Right forelimb (tissue), 1 donor: ENCODE measurements around the gene TIMM17B.
"Not testable (repeated sequence)": the region's sequence is repeated elsewhere in the genome, so short reads cannot be mapped to it uniquely, and the experiment has no call there.

Source experiments
- DNase-seq: peaks from one replicate; pipeline ENCODE4 v3.0.0-alpha.2; 2018

The TIMM17B gene

DNA sequence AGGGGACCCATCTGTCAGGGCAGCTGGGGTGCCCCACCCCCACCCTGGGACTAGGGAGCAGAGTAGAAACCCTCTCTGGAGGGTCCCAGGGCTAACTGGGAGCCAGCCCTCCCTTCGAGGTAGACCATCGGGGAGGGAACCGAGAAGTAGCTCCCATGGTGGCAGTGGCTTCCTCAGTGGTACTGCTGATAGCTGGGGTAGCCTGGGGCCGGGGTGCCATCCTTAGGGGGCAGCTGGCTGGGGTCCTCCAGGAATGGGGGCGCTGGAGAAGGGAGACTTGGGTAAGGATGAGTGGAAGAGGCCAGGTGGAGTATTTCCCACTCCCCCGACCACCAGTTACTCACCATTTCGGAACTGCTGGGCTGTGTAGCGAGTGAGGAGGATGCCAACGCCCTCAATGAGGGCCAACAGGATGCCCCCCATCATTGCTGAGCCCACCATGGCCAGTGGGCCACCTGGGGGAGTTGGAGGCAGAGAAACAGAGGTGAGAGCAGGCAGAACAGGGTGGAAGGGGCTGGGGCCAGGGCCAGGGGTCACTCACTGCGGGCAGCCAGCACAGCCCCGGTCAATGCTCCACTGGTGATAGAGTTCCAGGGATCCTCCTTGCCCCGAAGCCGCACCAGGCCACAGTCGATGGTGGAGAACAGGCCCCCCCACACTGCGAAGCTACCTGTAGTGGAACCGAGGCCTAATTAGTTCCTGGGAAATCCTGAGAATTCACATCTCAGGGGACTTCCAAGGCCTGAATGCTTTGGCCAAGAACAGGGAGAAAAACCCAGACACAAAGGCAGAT, 3.8 kb downstream of the TIMM17B start:
- DNase-seq = no peak

DNA sequence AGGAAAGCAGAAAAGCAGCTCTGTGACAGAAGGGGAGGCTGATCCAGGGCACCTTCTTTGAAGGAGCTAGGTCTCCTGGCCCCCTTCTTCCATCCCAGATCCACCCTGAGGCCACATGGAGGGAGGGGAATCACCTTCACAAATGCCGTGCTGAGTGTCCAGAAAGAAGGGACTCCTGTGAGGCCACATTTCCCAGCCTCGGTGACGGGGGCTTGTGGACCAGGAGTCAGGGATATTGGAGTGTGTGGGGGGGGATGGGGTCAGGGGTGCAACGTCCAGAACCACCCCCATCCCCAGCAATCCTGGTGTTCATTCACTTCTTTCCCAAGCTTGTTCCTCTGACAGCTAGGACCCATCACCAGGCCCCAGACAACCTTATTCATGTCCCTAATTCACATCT, 4.7 kb downstream of the TIMM17B start:
- DNase-seq = no peak

DNA sequence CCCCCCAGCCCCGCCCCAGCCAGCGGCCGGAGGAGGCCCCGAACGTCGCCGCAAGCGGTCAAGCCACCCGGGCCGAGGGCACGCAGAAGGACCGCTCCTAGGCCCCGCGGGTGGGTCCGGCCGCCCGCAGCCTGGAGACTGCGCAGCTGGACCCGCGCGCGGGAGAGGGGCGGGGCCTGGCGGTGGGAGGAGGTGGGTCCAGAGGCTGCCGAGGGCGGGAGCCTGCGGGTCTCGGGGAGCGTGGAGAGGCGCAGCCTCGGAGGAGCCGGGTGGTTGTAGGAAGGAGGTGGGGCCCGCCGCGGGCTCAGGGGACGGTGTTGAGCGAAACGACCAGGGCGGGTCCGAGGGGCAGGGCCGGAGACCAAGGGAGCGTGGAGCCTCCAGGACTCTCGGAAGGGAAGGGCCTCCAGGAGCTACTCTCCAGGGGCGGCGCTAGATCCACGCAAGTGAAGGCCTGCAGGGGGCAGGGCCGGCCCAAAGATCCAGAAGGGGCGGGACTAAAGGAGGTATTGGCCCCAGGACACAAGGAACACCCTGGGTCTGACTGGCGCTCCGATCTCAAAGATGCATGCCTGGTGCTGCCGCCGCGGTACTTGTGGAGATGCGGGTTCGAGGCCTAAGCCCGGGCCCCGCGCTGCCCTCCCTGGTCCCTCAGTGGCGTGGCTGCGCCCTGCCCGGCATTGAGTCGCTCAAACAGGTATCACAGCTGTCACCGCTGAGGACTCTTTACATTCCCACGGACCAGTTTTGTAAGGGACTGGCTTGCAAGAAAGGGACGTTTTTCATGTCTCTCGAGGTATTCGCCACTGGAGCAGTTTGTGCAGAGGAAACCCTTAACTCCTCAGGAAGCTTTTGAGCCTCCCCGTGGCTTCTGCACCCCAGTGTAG, 5.9 kb downstream of the TIMM17B start:
- DNase-seq = peak; percentile 83

DNA sequence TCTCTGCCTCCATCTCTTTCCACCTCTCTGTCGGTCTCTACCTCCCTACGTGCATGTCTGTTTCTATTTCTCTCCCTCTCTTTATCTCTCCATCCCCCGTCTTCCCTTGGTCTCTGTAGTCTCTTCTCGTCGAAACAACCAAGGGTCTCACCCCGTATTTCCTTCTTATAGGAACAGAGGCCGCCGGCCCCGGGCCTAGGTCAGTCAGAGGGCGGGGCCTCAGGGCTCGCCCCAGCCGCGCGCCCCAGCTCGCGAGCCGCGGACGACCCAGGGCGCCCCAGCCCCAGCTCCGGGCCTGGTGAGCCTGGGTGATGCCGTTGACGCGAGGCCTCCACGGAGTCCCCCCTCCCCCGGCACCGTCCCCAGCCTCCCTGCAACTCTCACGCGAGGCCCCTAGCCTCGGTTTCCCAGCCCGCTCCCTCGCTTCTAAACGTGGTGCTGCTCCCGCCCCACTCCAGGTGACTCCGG, 6.6 kb downstream of the TIMM17B start:
- DNase-seq = peak; percentile 52

DNA sequence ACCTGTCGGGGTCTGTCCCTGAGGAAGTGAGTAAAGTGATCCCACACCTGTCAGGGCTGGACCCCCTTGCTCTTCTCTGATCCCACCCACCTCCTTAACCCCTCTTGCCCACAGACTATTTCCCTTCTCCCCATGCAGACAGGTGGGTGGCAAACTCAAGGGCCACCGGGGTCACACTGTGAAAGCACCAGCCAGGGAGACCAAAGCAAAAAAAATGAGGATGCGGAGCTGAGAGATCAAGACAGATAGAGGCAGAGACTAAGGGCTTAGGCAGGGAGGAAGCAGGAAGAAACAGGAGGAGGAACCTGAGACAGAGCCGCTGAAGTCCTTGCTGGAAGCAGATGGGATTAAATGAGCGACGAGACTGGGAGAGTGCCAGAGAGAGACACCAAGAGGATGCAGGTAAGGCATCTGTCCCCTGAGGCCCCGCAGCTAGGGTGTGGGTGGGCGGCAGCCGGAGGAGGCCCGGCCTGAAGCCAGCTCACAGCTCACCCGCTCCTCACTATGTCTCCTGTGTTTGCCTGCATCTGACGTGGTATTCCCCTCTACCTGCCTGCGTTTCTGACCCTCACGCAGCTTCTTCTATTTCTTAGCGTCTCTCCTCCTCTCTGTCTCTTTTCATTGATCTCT, 7.2 kb downstream of the TIMM17B start:
- DNase-seq = no peak

DNA sequence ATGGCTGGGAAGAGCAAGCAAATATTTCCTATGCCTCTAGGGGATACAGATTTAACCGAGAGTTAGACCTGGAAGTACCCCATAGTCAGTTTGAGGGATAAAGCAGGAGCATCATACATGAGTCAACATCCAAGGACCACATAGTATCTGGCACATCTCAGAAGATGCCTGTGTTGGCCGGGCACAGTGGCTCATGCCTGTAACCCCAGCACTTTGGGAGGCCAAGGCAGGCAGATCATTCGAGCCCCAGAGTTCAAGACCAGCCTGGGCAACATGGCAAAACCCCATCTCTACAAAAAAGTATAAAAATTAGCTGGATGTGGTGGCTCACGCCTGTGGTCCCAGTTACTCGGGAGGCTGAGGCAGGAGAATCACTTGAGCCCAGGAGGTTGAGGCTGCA, 11.0 kb downstream of the TIMM17B start:
- DNase-seq = not testable (repeated sequence)

DNA sequence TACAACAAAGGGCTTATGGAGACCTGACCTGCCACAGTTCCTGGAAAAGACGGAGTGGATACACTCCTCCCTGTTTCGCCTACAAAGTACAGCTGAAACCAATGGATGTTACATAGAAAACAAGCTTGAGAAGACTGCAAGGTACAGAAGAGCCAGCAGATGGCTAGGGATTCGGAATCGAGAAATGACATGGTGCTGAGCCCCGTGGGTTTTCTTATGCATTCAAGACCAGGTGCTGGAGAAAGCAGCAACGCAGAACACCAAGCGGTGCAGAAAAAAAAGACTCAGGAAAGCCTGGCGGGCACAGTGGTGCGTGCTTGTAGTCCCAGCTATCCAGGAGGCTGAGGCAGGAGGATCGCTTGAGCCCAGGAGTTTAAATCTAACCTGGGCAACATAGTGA, 13.8 kb downstream of the TIMM17B start:
- no peak for DNase-seq

DNA sequence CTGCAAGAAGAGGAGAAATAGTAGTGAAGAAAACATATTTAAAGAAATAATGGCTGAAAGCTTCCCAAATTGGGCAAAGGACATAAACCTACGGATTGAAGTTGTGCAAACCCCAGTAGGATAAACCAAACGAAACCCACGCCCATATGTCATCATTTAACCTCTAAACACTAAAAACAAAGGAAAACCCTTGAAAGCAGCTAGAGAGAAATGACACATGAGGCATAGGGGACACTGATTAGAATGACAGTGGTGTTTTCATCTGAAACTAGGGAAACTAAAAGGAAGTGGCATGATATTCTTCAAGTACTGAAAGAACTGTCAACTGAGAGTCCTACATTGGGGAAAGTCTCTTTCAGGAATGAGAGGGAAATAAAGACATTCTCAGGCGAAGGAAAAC, 20.6 kb downstream of the TIMM17B start:
- DNase-seq = not testable (repeated sequence)

DNA sequence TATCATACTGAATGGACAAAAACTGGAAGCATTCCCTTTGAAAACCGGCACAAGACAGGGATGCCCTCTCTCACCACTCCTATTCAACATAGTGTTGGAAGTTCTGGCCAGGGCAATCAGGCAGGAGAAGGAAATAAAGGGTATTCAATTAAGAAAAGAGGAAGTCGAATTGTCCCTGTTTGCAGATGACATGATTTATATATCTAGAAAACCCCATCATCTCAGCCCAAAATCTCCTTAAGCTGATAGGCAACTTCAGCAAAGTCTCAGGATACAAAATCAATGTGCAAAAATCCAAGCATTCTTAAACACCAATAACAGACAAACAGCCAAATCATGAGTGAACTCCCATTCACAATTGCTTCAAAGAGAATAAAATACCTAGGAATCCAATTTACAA, 25.6 kb downstream of the TIMM17B start:
- not testable (repeated sequence) for DNase-seq

DNA sequence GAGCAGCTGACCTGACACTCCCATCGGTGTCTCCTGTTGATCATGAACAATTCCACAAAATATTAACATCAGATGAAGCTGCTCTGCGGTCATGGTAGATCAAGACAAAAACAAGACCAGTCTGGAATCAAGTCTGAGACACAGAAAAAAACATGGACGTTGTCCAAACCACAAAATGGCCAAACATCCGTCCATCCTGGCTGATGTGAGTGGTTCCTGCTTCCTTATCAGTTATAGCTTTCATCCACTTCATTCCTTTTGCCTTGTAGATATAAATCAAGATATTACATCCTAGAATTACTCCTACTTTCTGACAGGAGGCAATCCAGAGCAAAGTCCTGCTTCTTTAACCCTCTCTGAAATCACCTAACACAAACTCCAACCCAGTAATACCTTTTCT, 33.4 kb downstream of the TIMM17B start:
- DNase-seq = no peak

DNA sequence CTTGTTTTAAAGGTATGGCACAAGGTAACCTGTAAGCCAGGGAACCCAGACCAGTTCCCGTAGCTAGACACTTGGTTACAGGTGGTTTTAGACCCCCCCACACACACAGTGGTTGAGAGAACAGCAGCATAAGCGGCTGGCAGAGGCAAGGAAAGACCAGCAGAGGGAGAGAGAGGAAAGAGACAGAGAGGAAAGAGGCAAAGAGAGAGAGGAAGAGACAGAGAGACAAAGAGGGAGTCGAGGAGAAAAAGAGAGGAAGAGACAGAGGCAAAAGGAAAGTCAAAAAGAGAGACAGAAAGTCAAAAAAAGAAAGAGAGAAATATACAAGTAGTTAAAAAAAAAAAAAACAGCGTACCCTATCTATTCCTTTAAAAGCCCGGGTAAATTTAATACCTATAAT, 42.7 kb downstream of the TIMM17B start:
- DNase-seq = no peak

DNA sequence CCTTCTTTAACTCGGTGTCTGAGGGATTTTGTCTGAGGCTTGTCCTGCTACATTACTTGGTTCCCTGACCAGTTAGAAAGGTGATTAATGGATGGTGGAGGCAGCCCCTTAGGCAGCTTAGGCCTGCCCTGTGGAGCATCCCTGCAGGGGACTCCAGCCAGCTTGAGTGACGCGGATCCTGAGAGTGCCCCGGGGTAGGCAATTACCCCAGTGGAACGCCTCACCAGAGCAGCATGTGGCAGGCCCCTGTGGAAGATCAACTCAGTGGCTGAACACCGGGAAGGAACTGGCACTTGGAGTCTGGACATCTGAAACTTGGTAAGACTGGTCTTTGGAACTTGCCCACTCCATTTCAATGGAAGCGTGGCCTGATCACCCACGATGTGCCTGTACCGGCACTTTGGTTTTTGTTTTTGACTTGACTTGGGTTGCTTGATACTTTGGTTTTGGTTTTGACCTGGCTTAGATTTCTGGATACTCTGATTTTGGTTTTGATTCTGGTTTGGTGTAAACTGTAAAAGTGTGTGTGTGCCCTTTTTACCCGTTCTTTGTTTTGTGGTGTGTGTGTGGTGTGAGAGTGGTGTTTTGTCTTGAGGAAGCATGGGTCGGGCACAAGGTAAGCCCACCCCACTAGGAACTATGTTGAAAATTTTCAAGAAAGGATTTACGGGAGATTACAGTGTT, 43.3 kb downstream of the TIMM17B start:
- DNase-seq = not testable (repeated sequence)

DNA sequence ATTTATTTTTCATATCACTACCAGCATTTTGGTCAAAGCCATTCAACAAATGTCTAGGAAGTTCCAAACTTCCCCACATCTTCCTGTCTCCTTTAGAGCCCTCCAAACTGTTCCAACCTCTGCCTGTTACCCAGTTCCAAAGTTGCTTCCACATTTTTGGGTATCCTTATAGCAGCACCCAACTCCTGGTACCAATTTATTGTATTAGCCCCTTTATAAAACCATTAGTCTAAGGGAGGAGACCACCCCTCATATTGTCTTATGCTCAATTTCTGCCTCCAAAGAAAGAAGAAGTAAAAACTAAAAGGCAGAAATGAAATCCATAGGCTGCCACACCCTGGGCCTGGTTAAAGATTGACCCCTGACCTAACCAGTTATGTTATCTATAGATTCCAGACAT, 44.1 kb downstream of the TIMM17B start:
- not testable (repeated sequence) for DNase-seq

DNA sequence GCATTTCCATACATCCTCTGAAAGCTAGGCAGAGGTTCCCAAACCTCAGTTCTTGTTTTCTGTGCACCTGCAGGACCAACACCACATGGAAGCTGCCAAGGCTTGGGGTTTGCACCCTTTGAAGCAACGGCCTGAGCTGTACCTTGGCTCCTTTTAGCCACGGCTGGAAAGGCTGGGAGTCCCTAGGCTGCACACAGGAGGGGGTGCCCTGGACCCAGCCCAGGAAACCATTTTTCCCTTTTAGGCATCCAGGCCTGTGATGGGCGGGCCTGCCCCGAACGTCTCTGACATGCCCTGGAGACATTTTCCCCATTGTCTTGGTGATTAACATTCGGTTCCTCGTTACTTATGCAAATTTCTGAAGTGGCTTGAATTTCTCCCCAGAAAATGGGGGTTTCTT, 44.7 kb downstream of the TIMM17B start:
- no peak for DNase-seq

DNA sequence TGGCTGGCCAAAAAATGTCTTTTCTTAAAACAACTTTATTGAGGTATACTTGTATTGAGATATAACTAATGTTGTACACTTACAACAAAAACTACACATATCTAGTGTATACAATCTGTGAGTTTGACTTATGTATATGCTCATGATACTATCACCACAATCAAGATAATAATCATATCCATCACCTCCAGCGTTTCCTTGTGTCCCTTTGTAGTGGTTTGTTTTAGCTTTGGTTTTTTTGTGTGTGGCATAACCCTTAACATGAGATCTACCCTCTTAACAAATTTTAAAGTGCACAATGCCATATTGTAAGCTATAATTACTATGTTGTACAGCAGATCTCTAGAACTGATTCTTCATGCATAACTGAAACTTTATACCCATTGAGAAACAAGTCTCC, 48.7 kb downstream of the TIMM17B start:
- DNase-seq = no peak
